HG03097 (cell line): ENCODE data around the gene ANO2.

Experiments used
- ATAC-seq: cut with Tn5 transposase; IDR thresholded peaks from one replicate; pipeline ENCODE4 v1.9.1; 2021; ENCODE audit not compliant: unreplicated experiment, low FRiP score

Gene ANO2

DNA sequence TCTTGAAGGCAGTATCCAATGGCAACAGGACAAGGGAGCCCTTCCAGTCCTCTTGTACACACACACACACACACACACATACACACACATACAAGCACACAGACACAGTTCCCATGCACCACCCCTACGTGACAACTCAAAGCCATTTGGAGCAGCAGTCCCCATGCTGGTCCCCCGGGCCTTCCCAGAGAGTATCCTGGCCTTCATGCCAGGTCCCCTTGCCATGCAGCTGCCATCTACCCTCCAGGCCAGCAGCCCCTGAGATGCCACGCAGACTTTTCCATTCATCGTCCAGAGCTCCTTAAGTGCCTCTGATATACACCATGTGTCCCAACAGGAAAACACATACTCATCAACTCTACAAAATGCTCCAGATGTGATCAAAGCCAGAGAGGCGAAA is 159.5 kb downstream of the ANO2 start:
- no peak for ATAC-seq

DNA sequence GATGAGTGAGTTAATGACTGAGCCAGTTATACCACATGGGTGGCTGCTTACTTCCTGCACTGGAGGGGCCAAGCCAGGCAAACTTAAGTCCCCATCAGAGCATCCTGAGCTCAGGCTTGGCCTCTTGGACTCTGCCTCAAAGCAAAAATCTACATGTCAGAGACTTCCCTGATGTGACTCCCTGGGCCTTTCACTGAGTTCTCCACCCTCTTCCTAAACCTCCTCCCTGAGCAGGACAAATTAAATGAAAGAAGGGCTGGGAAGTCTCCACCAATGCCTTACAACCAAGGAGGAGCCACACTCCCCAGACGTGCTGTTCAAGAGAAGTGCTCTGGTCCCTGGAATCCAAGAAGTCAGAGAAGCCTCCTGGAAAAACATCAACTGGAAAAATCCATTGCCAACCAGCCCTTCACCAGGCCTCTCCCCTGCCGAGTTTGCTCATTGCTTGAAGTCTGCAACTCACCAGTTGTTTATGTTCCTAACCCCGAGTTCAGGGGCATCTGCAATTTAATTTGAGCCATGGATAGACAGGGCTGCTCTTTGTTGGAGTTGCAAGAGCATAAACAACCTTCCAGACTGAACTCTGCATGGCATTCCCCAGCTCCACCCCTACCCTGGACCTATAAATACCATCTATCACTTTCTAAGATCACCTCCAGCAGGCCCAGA is 160.5 kb downstream of the ANO2 start:
- ATAC-seq: no peak

- ATAC-seq: no peak
Observed at GRCh38 chr12:5783289-5783920, 161.7 kb downstream of the ANO2 start.

GRCh38 chr12:5780536-5780935 is 164.5 kb downstream of the ANO2 start:
- ATAC-seq: no peak

DNA sequence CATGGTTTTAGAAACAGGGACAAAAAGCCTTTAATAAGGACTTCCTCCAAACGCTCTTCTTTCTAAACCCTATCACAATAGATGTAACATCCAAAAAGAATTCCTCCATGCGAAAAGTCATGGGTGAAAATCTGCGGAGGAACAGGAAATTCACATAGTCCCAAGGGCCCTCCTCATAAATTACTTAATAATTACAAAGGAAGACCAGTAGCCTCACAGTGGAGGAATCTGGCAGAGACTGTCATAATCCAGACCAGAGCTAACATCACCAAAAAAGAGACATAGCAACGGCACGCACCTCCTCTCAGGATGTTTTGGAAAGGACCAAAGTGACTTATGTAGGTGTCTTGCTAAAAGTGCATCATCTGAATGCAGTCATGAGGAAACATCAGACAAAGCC is 165.7 kb downstream of the ANO2 start:
- no peak for ATAC-seq

DNA sequence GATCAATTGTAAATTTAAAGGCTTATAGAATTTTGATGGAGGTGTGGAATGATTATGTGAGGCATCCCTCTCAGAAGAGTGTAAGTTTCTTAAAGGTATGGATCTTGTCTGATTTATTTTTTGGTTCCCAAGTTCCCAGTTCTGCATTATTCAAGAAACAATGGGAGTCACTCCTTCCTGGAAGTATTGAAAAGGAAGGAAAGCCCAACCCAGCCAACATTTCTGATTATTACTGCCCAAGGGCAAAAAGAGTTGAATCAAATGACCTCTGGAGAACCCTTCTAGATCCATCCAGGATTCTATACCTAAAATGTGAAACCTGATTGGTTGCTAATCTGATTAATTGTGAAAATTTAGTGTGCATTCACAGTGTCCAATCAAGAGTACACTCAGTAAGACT is 166.2 kb downstream of the ANO2 start:
- no peak for ATAC-seq

- no peak for ATAC-seq
Observed at GRCh38 chr12:5777451-5777850, 167.6 kb downstream of the ANO2 start.

DNA sequence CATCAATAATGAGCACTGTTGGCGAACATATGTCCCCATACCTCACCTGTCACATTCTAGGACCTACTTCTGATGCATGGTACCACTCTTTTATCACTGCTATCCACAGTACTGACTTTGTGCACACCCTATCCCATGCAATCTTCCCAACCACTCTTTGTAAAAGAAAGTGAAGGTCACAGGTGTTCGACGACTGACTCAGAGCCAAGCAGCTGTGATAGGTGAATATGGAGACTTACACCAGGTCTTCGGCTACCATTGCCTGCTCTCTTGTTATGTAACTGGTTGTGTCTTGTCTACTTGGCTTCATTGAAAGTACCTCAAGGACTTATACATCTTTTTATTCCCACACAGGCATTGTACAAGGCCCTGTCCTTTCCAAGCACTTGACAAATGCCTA is 169.0 kb downstream of the ANO2 start:
- no peak for ATAC-seq

DNA sequence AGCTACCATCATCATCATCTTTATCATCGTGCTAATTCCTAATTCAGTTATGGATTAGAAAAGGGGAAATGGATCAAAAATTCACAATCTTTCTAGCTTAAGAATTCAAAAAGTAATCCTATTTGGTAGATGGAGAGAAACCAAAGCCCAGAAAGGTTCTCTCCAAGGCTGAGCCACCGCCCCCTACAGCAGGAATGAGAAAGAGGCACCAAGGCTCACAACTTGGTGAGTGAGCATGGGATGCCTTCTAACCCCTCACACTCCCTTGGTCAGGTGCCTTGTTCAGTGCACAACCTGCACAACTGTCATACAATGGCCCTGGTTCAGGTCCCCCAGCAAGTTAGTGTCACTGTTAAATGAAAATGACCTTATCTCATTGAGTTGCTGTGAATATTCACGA is 171.5 kb downstream of the ANO2 start:
- no peak for ATAC-seq

DNA sequence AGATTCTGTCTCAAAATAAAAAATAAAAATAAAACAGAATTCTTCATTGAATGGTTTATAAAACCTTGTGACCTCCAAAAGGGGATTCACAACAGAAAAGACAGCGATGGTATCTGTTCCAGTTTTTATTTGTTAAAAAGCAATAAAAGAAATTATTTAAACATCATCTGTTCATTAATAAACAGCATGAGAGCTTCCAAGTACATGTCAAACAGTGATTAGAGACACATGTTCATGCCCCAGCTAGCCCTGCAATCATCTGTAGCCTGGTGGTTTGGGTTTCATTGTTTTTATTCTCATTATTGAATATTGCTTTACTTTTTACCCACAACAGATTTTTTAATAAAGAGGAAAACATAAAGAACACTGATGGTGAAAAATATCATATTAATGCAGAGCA is 173.3 kb downstream of the ANO2 start:
- no peak for ATAC-seq

DNA sequence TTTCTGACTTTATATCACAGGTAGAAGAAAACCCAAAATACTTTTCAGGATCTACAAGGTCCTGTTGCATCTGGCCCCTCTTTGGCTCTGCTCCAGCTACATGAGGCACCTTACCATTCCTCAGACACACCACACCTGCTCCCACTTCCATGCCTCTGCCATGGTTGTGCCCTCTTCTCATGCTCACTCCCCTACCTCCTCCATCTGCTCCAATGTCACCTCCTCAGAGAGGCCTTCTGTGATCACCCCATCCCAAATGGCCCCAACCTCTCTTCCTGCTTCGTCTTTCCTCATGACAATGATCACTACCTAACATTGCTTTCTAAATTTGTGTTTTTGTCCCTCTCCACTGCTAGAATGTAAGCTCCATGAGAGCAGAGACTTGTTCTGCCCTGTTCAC is 174.3 kb downstream of the ANO2 start:
- no peak for ATAC-seq

DNA sequence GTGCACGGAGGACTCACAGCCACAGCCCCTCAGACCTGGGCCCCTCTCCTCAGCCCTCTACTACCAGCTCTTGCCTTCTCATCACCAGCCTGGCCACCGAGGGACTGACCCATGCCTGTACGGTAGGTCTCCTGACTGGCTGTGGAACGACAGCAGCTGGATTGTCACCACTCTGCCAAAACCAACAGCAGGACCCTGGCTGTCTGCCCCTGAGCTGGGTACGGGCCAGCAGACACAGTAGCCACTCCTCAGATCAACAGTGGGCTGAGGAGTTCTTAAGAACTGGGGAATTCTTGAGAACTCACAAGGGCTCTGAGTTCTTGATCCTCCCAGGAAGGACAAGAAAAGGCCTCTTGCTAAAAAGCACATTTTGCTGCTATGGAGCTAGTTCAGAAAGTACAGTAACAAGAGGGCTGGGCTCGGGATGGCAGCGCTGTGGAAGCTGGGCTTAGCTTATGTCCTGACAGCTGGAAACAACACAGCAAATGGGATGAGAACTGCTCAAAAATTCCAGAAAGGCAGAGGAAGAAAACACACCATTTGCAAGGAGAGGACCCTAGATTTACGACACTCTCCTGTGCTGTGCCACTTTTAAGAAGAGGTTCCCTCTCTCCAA is 176.4 kb downstream of the ANO2 start:
- no peak for ATAC-seq

DNA sequence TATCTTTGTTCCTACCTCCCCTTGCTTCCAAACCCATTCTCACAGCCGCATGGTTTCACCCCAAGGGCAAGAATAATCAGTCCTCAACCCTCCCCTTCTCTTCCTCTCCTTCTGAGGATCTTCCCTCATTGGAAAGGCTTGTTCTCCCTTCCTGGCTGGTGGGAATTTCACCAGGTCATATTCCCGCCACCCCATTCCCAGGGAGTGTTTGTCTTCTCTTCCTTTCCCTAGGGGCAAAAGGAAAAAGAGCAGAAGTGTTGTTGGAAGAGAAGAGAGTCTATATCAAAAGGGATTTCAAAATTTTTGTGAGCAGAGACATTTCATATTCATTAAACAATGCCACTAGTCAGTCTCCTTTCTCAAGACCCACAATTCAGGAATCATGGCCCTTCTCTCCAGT is 176.9 kb downstream of the ANO2 start:
- ATAC-seq: no peak

GRCh38 chr12:5758347-5758746 is 186.7 kb downstream of the ANO2 start:
- ATAC-seq: no peak

DNA sequence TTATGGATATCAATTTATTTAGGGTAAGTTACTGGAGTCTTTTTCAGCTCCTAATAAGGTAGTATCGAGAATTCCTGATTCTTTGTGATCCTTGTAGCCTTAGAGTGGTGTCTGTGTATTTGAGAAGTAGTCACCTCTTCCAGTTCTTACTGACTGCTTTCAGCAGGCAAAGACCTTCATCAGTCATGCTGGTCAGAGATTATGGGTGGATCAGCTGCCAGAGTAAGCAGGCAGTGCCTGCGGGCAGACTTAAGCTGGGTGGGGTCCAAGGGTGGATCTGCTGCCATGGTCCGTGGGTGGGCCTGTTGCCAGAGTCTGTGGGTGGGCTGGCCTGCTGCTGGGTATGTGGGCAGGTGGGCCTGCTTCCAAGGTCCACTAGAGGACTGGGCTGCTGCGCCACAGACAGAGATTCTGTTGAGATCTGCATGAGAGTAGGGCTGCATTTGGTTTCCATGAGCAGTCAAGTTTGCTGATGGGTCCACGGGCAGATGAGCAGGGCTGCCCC is 188.7 kb downstream of the ANO2 start:
- no peak for ATAC-seq

DNA sequence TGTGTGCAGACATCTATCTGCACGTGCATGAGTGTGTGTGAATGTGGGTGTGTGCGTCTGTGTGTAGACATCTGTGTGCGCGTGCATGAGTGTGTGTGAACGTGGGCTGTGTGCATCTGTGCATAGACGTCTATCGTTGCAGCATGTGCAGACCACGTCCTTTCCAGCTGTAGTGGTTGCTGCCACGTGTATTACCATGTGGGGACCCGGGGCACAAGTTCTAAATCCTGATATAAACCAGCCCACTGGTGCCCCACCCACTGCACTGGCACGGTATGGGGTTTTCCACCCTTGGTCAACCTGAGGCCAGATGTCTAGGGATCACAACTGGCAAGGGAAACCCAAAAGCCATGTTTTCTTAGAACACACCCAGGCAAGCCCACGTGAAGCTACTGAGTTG is 197.0 kb downstream of the ANO2 start:
- ATAC-seq: no peak

DNA sequence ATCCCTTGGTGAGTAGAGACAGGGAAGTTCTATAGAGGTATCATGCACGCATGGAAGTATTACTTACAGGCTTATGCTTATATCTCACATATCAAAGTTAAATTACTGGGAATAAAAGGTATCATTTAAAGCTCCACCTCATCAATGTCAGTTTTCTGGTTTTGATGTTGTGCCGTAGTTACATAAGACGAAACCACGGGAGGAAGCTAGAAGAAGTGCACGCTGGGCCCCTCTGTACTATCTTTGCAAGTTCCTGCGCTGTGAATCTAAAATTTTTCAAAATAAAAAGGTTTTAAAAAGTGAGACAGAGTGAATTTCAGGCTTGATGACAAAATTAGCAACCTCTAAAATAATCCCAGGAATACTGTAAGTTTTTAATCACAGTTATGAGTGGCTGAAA is 198.1 kb downstream of the ANO2 start:
- no peak for ATAC-seq

DNA sequence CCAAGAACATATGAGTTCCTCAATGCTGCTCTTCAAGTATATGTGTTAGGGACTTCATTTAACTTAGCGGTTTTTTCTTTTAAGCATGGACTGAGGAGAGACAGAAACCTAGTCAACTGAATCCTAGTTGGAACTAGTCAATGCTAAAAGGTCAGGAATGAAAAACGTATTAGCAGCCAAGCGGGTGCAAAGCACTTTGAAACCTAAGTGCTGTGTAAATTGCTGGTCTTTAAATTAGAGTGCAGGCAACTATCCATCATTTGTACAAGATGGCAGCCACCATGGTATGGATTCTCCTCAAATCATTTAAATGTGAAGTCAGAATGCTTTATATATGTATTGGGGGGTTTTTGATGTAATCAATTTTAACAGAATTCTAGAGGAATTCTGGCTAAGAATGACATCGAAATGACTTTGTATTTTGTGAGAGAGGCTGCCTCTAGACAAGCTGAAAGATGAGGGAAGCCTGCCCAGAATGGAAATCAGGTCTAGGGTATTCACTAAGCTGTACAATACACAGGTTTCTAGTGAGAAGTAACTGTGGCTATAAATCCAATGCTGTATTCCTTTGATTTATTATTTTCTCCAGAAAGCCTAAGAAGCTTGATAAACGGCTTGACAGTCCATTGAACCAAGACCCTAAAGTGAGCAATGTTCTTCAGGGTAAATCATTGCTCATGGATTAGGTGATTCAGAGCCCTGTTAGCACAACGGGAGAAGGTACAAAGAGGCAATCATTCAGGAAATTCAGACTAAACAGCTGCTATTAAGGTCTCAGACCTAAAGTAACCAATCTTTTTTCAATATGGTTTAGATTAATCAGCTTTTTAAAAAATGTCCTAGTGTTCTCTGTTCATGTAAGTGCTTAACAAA is 198.8 kb downstream of the ANO2 start:
- no peak for ATAC-seq

DNA sequence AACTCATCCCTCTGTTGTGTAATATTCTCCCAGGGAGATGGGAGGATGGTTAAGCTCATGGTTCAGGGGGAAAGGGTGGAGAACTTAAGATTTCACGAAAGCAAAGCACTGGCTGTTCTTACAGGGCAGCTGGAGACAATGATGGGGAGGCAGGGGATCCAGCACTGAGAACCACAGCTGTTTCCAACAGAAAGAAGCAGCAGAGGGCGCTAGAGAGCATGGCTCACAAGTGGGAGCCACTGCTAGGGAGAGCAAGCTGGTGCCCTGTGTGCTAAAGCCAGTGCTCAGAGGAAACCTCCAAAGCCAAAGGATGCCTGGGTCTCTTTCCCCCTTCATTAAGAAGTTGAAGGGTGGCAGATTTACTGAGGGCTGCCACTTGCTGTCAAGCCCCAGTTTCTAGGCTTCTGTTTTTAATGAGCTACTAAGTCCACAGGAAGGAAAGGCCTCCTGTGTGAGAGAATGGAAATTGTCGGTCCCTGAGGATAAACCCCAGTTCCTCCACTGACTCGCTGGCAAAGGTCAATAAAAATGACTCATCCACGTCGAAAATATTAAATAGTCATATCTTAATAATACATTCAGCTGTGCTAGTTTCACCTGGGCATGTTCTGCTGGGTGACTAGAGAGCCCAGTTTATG is 199.7 kb downstream of the ANO2 start:
- ATAC-seq: no peak

- ATAC-seq: no peak
Observed at GRCh38 chr12:5742258-5742657, 202.8 kb downstream of the ANO2 start.

- no peak for ATAC-seq
Observed at GRCh38 chr12:5739917-5740316, 205.1 kb downstream of the ANO2 start.
